HG03097 (cell line): Measurements from ENCODE around the gene DUSP1.
"Not testable (repeated sequence)": the region's sequence is repeated elsewhere in the genome, so short reads cannot be mapped to it uniquely, and the experiment has no call there.

ENCODE experiments used
- ATAC-seq: cut with Tn5 transposase; IDR thresholded peaks from one replicate; pipeline ENCODE4 v1.9.1; 2021; ENCODE audit not compliant: unreplicated experiment, low FRiP score

The DUSP1 gene

DNA sequence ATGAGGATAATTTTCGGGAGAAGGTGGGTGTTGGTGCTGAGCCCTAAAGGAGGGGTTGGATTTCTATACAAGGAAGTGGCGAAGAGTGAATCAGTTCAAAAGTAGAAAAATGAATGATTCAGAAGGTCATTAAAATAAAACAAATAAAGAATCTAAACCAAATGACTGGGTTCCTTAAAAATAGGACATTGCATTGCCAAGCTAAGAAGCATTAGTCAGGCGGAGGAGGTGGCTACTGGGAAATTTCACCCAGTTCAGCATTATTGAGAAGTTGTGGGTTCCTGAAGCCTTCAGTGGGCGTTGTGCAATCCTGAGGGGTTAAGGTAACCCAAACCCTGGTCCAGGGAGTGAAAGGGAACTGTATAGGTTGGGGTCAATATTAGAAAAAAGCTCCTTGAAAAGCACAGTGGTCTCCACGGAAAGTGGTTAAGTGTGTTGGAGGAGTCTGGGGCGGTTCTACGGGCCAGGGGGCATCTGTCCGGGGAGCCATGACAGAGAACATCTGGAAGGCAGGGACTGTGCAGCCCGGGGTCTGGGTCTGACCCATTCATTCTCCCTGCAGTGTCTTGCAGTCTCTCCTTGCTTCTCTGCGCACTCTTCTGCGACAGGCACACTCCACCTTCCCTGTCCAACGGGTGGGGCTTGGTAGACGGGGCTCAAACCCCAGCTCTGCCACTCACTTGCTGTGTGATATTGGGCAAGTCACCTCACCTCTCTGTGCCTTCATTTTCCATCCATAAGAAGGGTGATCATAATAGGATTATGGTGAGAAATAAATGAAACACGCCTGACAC, 27.6 kb upstream of the DUSP1 start:
- no peak for ATAC-seq

DNA sequence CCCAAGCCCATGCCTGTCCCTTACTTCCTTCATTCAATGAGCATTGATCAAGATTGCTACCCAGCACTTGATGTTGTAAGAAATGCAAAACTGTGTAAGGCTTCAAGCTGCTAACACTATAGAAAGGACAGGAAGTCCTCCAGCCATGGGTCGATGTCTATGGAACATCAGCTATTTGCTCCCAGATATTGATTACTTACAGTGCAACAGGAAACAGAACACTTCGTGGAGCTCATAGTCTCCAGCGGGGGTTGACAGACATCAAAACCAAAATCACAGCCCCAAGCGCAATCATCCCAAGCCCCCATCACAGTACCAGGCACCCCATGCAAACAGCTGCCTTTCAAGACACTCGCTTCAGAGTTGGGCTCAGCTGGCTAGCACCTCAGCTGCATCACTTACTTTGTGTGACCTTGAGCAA, 26.8 kb upstream of the DUSP1 start:
- ATAC-seq = no peak

DNA sequence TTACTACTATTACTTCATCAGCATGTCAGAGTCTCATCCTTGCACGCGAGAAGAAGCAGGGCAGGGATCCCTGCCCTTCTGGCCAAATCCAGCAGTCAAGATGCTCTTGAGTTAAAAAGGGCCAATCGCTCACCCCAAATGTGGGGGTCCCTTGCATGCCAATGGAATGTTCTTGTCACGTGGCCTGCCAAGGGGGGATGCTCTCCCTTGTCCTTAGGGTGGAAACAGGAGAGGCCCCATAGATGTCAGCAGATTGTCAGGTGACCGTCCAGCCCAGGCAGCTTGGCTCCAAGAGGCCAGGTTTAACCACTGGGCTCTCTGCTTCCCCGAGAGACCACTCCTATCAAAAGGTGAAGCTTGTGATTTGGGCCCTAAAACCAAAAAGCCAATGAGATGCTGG, 25.3 kb upstream of the DUSP1 start:
- no peak for ATAC-seq

DNA sequence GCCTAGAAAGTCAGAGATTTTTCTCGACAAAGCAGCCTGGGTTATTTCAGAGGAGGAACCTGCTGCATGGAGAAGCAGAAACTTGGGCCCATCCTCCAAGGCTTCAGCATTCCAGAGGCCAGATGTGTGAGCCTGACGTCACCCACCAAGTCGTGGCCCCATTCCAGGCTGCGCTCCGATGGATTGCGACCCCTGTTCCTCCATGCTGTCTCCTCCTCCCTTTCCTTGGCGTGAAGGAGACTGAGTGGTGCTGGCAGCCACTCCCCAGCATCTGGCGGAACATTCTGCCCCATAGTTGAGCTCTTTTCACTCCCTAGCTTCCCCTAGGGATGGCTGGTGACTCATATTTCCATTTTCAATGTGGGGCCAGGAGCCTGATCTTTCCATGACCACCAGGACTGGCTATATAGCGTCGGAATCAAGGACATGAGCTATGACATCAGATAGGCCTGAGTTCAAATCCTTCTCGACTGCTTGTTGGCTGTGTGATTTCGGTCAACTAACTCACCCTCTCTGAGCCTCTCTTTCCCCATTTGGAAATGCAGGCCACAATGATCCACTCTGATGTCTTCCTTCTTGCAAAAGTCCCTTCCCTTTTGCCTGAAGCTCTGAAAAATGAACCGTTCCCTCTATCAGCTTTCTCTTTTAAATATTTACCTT, 24.5 kb upstream of the DUSP1 start:
- no peak for ATAC-seq

DNA sequence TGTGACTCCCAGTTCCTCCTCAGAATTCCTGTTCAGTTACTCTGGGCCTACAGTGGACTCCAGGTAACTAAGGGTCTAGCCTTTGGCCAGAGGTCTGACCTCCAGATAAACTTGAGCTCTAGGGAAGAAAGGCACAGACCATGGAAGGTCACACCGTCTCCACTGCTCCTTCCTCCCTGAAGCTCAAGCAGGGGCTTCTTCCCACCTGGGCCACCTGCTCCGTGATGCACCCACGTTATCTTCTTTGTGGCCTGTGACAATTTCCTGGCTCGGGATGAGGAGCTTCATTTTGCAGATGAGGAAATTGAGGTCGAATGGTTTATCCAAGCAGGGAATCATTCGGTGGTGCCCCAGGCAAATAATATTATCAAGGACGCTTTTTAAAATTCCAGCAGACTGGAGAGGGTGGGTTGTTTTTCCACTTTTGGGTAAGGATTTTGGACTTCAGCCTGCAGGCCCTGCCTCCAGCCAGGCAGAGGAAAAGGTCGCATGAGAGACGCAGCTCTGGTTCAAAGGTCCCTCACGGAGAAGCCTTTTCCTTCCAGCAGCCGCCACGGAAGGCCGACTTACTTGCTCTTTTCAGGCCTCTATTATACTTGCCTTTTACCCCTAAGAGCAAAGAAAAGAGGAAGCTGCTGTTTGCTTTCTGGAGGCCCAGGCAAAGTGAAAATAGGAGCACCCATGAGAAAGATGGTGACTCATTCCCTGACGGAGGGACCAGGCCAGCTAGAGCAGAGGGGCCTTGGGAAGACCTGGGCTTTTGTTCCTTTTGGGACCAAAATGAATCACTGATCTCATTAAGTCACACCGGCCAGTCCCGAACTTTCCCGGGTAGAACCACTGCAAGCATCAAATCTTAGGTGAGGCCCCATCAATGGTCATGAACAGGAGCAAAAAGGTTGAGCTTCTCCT, 22.8 kb upstream of the DUSP1 start:
- ATAC-seq = no peak

DNA sequence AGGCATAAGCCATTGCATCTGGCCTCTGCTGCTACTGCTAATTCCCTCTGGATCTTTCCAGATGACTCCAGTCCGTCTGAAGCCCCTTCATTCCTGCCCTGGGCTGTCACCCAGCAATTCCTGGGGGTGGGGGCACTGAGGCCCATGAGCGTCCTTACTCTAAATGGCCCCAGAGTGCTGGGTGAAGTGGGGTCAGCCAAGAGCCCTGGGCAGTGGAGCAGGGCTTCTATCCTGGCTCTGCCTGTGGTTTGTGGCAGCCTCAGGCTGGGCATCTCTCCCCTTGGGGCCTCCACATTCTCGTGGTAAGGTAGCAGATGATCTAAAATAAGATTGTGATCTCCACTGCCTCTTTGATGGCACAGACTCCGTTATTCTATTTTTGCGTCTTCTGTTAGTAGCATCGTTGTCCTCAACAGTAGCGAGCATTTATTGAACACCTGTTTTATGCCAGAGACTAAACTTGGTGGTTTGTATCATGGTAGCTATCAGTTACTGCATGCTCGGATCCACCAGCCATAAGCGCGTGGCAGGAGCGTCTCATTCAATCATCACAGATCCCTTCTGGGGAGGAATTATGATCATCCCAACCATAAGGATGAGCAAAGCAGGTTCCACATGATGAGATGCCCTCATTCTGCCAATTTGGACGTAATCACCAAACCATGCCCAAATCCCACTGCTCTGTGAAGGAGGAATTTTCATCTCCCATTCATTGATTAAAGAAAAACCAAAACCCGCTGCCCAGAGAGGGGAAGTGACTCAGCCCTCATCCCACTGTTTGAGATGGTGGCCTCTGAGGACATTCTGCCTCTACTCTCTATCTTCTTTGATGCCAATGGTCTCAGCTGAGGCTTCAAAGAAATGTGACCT, 21.9 kb upstream of the DUSP1 start:
- no peak for ATAC-seq

DNA sequence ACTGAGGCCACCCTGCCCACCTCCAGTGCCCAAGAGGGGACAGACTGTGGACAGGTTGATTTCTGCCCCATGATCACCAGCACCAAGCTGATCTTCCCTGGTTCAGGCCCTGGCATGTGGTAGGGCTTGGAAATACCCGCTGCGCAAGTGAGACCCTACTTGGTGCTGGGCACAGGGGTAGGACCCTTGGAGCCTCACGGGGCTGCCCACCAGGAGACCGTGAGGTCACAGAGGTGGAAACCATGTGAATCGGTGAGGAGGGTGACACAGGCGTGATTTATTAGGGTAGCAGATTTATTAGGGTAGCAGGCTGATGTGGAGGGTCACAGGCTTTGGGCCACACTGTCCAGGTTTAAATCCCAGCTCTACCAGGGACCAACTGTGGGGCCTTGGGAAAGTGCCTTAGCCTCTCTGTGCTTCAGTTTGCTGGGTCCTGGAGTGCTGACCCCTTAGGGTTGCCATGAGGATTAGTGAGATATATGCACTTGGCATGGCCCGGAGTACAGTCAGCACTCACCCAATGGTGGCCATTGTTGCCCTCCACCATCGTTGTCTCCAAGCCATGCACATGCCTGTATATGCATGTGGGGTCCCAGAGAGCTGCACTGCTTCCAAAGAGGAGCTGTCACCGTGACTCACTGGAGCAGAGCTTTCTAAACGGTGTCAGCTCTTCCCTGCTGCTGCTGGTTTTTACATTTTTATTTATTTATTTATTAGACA, 20.9 kb upstream of the DUSP1 start:
- ATAC-seq = no peak

DNA sequence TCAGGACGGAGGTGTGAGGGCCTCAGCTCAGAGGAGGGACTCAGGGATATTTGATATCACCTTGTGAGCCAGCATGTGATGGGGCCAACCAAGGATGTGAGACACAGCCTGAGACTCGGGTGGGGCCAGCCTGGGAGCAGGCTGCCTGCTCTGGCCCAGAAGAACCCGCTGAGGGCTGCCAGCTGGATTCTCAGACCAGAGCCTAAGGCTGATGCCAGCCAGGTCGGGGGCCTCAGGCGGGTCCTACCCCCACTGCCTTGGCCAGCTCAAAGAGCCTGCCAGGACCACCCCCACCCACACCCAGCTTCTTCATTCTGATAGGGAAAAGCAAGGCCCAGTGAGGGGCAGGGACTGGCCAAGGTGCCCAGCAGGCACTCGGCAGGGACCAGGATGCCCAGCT, 20.3 kb upstream of the DUSP1 start:
- ATAC-seq = no peak

DNA sequence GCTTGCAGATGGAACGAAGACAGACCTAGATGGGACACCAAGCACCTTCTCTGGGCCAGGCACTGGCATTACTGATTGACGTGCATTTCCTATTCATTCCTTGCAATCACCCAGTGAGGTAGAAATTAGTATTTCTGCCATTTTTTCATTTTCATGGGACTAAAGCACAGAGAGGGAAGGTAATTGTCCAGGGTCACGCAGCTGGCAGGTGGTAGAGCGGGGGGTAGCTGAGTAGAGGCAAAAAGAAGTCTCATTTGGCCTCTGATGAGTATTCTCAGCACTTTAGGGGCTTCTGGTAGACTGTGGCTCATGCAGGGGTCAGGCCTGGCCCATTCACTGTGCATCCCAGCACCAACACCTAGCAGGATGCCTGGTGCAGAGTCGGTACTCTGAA, 19.5 kb upstream of the DUSP1 start:
- no peak for ATAC-seq

DNA sequence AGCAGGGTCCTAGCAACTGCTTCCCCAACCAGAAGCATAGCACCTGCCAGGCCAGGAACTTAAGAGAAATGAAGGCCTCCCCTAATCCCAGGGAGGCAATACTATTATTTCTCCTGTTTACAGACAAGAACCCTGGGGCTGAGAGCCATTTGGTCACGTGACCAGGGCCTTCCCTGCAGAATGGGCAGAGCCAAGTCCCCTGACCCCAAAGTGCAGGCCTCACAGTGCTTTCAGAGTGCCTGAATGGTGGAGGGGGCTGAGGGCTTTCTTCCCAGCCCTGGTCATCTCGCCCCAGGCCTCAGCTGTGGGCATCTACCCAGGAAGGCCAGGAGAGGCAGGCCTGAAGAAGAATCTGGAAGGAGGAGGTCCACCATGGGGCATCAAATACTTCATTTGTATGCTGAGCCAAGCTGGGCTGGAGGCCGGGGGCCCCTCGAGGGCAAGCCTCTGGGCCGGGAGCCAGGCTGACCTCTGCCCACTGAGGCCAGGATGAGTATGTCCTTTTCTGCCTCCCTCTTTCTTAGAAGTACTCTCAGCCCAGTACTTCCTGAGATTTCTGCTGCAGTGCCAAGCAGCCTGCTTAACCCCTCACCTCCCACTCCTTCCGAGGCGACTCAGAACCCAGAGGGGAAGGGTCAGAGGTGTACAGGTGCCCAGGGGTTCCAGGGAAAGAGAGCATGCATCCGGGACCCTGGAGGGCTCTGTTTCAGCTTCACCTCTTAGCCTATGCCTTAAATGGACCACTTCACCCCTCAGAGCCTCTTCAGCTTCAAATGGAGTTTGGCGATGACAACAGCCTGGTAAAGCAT, 18.9 kb upstream of the DUSP1 start:
- no peak for ATAC-seq

DNA sequence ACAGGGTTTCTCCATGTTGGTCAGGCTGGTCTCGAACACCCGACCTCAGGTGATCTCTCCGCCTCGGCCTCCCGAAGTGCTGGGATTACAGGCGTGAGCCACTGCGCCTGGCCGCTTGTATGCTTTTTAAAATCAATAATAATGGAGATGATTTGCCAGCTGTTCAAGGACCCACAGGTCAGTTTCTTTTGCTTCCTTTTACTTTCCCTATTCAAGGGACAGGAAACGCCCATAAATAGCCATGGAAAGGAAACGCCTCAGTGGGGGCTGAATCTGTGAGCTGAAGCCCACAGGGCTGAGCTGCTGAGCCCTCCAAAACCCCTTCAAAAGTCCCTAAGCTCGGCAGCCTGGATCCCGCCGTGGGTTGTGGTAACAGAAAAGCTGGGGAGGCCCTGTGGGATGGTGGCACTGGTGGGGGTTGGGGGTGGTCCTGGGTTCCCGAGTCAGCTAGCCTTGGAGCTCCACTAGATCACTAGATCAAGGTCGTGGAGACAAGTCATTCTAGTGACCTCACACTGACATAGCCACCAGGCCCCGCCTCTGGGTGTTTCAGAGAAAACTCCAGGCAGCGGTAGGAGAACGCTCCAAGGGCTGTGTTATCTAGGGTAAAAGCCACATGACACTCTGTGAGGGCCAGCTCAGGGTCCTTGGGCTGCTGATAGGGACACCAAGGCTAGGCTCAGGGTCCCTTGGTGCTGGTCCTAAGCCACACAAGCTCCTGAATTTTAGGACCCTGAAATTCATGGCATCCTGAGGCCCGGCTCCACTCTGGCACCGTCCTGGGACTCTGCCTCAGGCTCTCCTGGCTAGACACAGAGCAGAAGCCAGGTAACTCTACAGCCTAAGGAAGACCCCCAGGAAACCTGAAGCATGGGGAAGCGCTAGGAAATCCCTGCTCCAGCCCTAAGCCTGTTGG, 18.0 kb upstream of the DUSP1 start:
- ATAC-seq = no peak

DNA sequence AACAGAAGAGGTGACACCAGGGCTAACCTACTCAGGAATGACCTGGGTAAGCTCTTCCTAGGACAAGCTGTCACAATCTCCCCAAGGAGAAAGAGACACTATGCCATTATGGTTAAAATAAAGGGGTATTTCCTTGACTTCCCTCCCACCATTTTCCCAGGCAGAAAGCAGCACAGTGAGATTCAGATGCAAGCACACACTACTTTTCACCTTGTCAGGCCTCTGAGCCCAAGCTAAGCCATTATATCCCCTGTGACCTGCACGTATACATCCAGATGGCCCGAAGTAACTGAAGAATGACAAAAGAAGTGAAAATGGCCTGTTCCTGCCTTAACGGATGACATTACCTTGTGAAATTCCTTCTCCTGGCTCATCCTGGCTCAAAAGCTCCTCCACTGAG, 16.5 kb upstream of the DUSP1 start:
- ATAC-seq = not testable (repeated sequence)

DNA sequence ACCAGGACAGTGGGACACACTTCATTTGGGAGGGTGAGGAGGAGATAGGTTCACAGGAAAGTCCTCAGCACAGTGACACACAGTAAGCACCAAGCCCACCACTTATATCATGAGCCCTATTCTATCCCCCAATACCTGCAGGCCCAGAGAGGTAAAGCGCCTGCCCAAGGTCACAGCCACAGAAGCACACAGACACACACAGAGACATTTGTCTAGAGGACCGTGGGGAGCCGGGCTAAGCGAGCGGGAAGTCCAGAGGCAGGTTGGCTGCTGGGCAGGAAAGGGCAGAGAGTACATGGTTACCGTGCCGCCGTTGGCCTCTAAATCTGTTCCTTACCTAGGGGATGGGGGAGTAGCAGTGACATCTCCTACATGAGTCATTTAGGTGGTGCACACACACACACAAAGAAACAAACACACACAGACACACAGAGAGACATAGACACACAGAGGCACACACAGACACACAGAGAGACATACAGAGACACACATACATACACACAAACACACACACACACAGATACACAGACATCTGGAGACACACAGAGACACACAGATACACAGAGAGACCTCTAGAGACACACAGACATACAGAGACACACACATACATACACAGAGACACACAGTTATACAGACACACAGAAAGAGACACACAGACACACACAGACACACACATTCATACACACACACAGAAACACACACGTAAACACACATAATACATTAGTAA, 15.9 kb upstream of the DUSP1 start:
- ATAC-seq = no peak

DNA sequence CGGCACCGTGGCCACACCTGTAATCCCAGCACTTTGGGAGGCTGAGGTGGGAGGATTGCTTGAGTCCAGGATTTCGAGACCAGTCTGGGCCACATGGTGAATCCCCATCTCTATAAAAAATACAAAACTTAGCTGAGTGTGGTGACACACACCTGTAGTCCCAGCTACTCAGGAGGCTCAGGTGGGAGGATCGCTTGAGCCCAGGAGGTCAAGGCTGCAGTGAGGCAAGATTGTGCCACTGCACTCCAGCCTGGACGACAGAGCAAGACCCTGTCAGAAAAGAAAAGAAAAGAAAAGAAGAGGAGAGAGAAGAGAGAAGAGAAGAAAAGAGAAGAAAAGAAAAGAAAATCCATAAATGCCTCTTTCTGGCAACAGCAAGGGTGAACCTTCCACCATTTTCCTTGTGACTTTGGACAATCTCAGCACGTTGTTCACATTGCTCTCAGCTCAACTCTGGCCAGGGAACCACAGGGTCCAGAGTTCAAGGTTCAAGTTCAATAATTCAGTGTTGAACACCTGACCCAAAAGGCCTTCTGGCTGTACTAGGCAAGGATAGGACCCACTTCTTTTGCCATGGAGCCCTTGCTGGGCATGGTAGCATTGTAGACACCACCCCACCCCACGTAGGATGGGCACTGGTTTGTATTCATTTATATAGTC, 14.6 kb upstream of the DUSP1 start:
- ATAC-seq = no peak

DNA sequence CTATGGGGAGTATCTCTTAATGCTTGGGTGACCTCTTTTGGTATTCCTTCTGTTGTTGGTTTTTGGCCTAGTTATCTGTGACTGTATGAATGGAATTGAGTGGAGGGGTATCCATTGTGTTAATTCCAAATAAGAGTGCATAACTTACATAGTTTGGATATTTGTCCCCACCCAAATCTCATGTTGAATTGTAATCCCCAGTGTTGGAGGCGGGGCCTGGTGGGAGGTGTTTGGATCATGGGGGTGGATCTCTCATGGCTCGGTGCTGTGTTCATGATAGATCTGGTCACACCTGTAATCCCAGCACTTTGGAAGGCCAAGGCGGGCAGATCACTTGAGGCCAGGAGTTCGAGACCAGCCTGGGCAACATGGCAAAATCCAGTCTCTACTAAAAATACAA, 13.2 kb upstream of the DUSP1 start:
- ATAC-seq = not testable (repeated sequence)

DNA sequence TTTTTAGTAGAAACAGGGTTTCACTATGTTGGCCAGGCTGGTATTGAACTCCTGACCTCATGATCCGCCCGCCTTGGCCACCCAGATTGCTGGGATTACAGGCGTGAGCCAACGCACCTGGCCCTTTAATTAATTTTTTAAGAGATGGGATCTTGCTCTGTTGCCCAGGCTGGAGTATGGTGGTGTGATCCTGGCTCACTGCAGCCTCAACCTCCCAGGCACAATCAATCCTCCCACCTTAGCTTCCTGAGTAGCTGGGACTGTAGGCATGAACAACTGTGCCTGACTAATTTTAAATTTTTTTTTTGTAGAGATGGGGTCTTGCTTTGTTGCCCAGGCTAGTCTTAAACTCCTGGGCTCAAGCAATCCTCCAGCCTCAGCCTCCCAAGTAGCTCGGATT, 12.3 kb upstream of the DUSP1 start:
- ATAC-seq = not testable (repeated sequence)
